Panc1 (cell line): ENCODE measurements around the gene UBASH3A. TPM values are rescaled to one million over a fixed set of nuclear protein-coding genes. Genes with fewer than 3 reads are reported as not detected.

Experiments used
- ATAC-seq: fragments of 200-7000 bp; cut with Tn5 transposase; 2 replicates; pipeline ENCODE4 v1.9.1; 2020; ENCODE audit warnings: mild to moderate bottlenecking, moderate library complexity
- BruUV-seq: library from RNA; stranded (reverse); fragments of 400-500 nt; replicated peaks from 2 replicates; lab custom pipeline; 2021; lab: Mats Ljungman, UMichigan
- CTCF ChIA-PET: fragments of 300-600 bp; sonication (Branson Sonifier 250); formaldehyde crosslinking; loops from one replicate; lab custom pipeline; 2022; ENCODE audit warnings: antibody characterized with exemption; lab: Charles Lee
- POLR2A ChIA-PET: fragments of 300-600 bp; sonication (Branson Sonifier 250); formaldehyde crosslinking; loops from one replicate; lab custom pipeline; 2022; ENCODE audit warnings: antibody characterized with exemption; lab: Charles Lee
- DNase-seq: peaks from one replicate; pipeline ENCODE4 v3.0.0-alpha.2; 2010; ENCODE audit warnings: low read depth, low spot score
- H3K27ac ChIP-seq: 2 replicates; pipeline ENCODE4 v1.5.1; 2011; ENCODE audit warnings: mild to moderate bottlenecking, low read length, inconsistent platforms
- H3K27me3 ChIP-seq: fragments of 200-500 bp; sonication (Bioruptor generic); 2 replicates; pipeline ENCODE4 v1.6.0; 2014; ENCODE audit warnings: low read length, inconsistent platforms; ENCODE audit not compliant: control insufficient read depth, insufficient read depth
- H3K36me3 ChIP-seq: fragments of 200-500 bp; sonication (Bioruptor generic); 2 replicates; pipeline ENCODE4 v1.5.1; 2014; ENCODE audit warnings: inconsistent platforms, mild to moderate bottlenecking, low read length, moderate library complexity; ENCODE audit not compliant: control insufficient read depth, insufficient read depth
- H3K4me1 ChIP-seq: 2 replicates; pipeline ENCODE4 v1.5.1; 2011; ENCODE audit warnings: inconsistent platforms, mild to moderate bottlenecking, low read length, moderate library complexity; ENCODE audit not compliant: control insufficient read depth, insufficient read depth
- H3K4me3 ChIP-seq, 2 experiments: 2 replicates each; pipeline ENCODE4 v1.5.1; 2011 to 2012; ENCODE audit warnings: low read depth in 2 of 2, low read length in 2 of 2, mild to moderate bottlenecking in 2 of 2, inconsistent platforms in 1 of 2, moderate library complexity in 1 of 2
- H3K9me3 ChIP-seq: fragments of 200-500 bp; sonication (Bioruptor generic); 2 replicates; pipeline ENCODE4 v1.5.1; 2014; ENCODE audit warnings: low read depth, mild to moderate bottlenecking, inconsistent platforms, low read length, moderate library complexity; ENCODE audit not compliant: control insufficient read depth, insufficient read depth
- CTCF ChIP-seq: fragments of 450-650 bp; IDR thresholded peaks from 2 replicates; pipeline ENCODE4 v1.5.1; 2017; ENCODE audit warnings: mild to moderate bottlenecking
- POLR2AphosphoS5 ChIP-seq: IDR thresholded peaks from 2 replicates; pipeline ENCODE4 v1.6.1; 2012; ENCODE audit warnings: mild to moderate bottlenecking, low read depth, low read length, moderate library complexity
- REST ChIP-seq, 2 experiments: IDR thresholded peaks; 2 replicates each; pipeline ENCODE4 v1.6.1; 2011 to 2012; ENCODE audit warnings: low read depth in 2 of 2, control low read depth in 1 of 2, low read length in 1 of 2, mild to moderate bottlenecking in 1 of 2, moderate library complexity in 1 of 2; ENCODE audit not compliant: insufficient read depth in 1 of 2
- SIN3A ChIP-seq: IDR thresholded peaks from 2 replicates; pipeline ENCODE4 v1.6.1; 2012; ENCODE audit warnings: low read depth, mild to moderate bottlenecking, low read length, moderate library complexity, borderline replicate concordance; ENCODE audit not compliant: insufficient read depth
- TCF7L2 ChIP-seq: IDR thresholded peaks from 2 replicates; pipeline ENCODE4 v1.6.1; 2011; ENCODE audit warnings: mild to moderate bottlenecking, low read depth, low read length, inconsistent platforms
- in situ Hi-C: cut with HindIII; loops from 2 replicates; pipeline ENCODE4 v1.10.0; 2016; ENCODE audit warnings: low sequenced_read_pairs, low pct_unique_long_range_greater_than_20kb
- intact Hi-C: fragments of 100-400 bp; cut with micrococcal nuclease; formaldehyde crosslinking; loops from one replicate; pipeline ENCODE4 v1.10.0; 2022; ENCODE audit not compliant: unreplicated experiment
- total RNA-seq: library from RNA; stranded (reverse); gene quantifications from one replicate; pipeline ENCODE4 v1.2.1, GENCODE V29; 2021; ENCODE audit not compliant: unreplicated experiment

The UBASH3A gene
- total RNA-seq, 1 experiment from 2014 or later, result 0.33 TPM

GRCh38 chr21:42452401-42453223, 48.9 kb downstream of the UBASH3A start:
- POLR2A ChIA-PET, result no interaction called here
- Histone ChIP-seq H3K36me3 (no peaks in the 10 kb centered on the region), H3K27me3 (no peaks in the 10 kb centered on the region), H3K4me3 (no peak overlapping the region), H3K27ac (no peak overlapping the region), H3K9me3 (no peaks in the 10 kb centered on the region), H3K4me1 (no peaks in the 10 kb centered on the region)
- TF ChIP-seq CTCF (no peak), POLR2AphosphoS5 (no peak), TCF7L2 (no peak), SIN3A (no peak), REST (IDR thresholded peaks at IDR 0.05; ENCODE audit: insufficient read depth in 1 of 2, low read depth in 2 of 2, low read length in 1 of 2) (no peak)
- DNase-seq, result no peak
- BruUV-seq, result no TSS peak
- in situ Hi-C loops (no loop called here), intact Hi-C loops (no loop called here)
- no peak for ATAC-seq
- CTCF ChIA-PET, result no interaction called here

- intact Hi-C loops, result no loop called here
Measured at GRCh38 chr21:42453224-42453985, 49.7 kb downstream of the UBASH3A start.

More at GRCh38 chr21:42453224-42453985, 49.7 kb downstream of the UBASH3A start:
- Histone ChIP-seq H3K4me1 (no peaks in the 10 kb centered on the region), H3K27me3 (no peaks in the 10 kb centered on the region), H3K9me3 (no peaks in the 10 kb centered on the region), H3K27ac (no peak overlapping the region), H3K36me3 (no peaks in the 10 kb centered on the region), H3K4me3 (no peak overlapping the region)
- DNase-seq (no peak), ATAC-seq (no peak)
- POLR2A ChIA-PET, result no interaction called here
- CTCF ChIA-PET, result no interaction called here
- TF ChIP-seq REST (IDR thresholded peaks at IDR 0.05; ENCODE audit: insufficient read depth in 1 of 2, low read depth in 2 of 2, low read length in 1 of 2), result no peak
- TF ChIP-seq SIN3A, result no peak
- TF ChIP-seq POLR2AphosphoS5, result no peak
- no peak for TF ChIP-seq TCF7L2
- no peak for TF ChIP-seq CTCF
- in situ Hi-C loops, result no loop called here
- BruUV-seq, result no TSS peak
